HUDEP-2 (cell line): ENCODE data around the gene SHISA6.

ENCODE experiments used
- DNase-seq, 76 experiments: peaks; one replicate each; lab custom pipeline; 2025; ENCODE audit not compliant: unreplicated experiment in 76 of 76; lab: John Stamatoyannopoulos, UW

Gene SHISA6

GRCh38 chr17:11564589-11565380 lies 323.8 kb downstream of the SHISA6 start:
- no peak for DNase-seq

- DNase-seq: no peak
Observed at GRCh38 chr17:11565591-11565990, 324.6 kb downstream of the SHISA6 start.

- no peak for DNase-seq
Observed at GRCh38 chr17:11578998-11579397, 338.0 kb downstream of the SHISA6 start.

- DNase-seq: no peak
Observed at GRCh38 chr17:11580677-11581076, 339.7 kb downstream of the SHISA6 start.

GRCh38 chr17:11582217-11582616 lies 341.2 kb downstream of the SHISA6 start:
- no peak for DNase-seq

GRCh38 chr17:11583306-11583992 lies 342.4 kb downstream of the SHISA6 start:
- DNase-seq: no peak

GRCh38 chr17:11589716-11590115 lies 348.7 kb downstream of the SHISA6 start:
- no peak for DNase-seq

GRCh38 chr17:11598274-11599221 lies 357.5 kb downstream of the SHISA6 start, which contains the start of gene DNAH9:
Gene DNAH9 (plus strand): TSS chr17:11598470. CDS start chr17:11598499, 29 bp downstream.
- peak in 51 of 76 experiments; percentile 2 to 74 (median 35) for DNase-seq

- DNase-seq: no peak
Observed at GRCh38 chr17:11601661-11602060, 360.6 kb downstream of the SHISA6 start.

- no peak for DNase-seq
Observed at GRCh38 chr17:11608396-11608795, 367.4 kb downstream of the SHISA6 start.

- no peak for DNase-seq
Observed at GRCh38 chr17:11610999-11611566, 370.1 kb downstream of the SHISA6 start.

GRCh38 chr17:11612956-11613355 lies 371.9 kb downstream of the SHISA6 start:
- DNase-seq: no peak
